Retinal pigment epithelial cell (primary cell): ENCODE results near the gene INO80C.

Experiments
- DNase-seq: peaks from one replicate; pipeline ENCODE4 v3.0.0-alpha.2; 2010; ENCODE audit warnings: low read depth
- H3K4me3 ChIP-seq: 2 replicates; pipeline ENCODE4 v1.5.1; 2011; ENCODE audit warnings: mild to moderate bottlenecking, low read length, control low read depth, moderate library complexity
- CTCF ChIP-seq: conservative IDR thresholded peaks from 2 replicates; pipeline ENCODE4 v1.5.1; 2011; ENCODE audit warnings: low read depth, low read length, control low read depth, inconsistent platforms

The INO80C gene

GRCh38 chr18:35513181-35513936 lies 15.6 kb upstream of the INO80C start:
- no peak for DNase-seq
- TF ChIP-seq CTCF: no peak
- H3K4me3 ChIP-seq: no peak overlapping the region

- TF ChIP-seq CTCF: no peak
- DNase-seq: no peak
Observed at GRCh38 chr18:35512761-35513160, 15.0 kb upstream of the INO80C start.

GRCh38 chr18:35511833-35512232 lies 14.1 kb upstream of the INO80C start:
- DNase-seq: no peak
- no peak overlapping the region for H3K4me3 ChIP-seq
- TF ChIP-seq CTCF: no peak

More at GRCh38 chr18:35512761-35513160, 15.0 kb upstream of the INO80C start:
- H3K4me3 ChIP-seq: no peak overlapping the region

- DNase-seq: no peak
- no peak for TF ChIP-seq CTCF
- H3K4me3 ChIP-seq: no peak overlapping the region
Observed at GRCh38 chr18:35511428-35511827, 13.7 kb upstream of the INO80C start.

- no peak overlapping the region for H3K4me3 ChIP-seq
- DNase-seq: no peak
- TF ChIP-seq CTCF: no peak
Observed at GRCh38 chr18:35510076-35510651, 12.4 kb upstream of the INO80C start.

- DNase-seq: no peak
- H3K4me3 ChIP-seq: no peak overlapping the region
- TF ChIP-seq CTCF: no peak
Observed at GRCh38 chr18:35508746-35509338, 11.1 kb upstream of the INO80C start.
